ENCODE data around the gene GPC6.
"Not testable (repeated sequence)": the region's sequence is repeated elsewhere in the genome, so short reads cannot be mapped to it uniquely, and the experiment has no call there.

GRCh38 chr13:94343687-94344086 lies 1117.1 kb downstream of the GPC6 start:
- not testable (repeated sequence) for TF ChIP-seq SP1 (IDR thresholded peaks at IDR 0.05); ARNT (IDR thresholded peaks at IDR 0.05); FOXA1 (IDR thresholded peaks at IDR 0.05); FOXM1 (IDR thresholded peaks at IDR 0.05; ENCODE audit: borderline replicate concordance); HDGF (IDR thresholded peaks at IDR 0.05; ENCODE audit: borderline replicate concordance)
